GM19468 (cell line): ENCODE data around the gene APOA5.
"Not testable (repeated sequence)": the region's sequence is repeated elsewhere in the genome, so short reads cannot be mapped to it uniquely, and the experiment has no call there.

ENCODE experiments used
- ATAC-seq: cut with Tn5 transposase; IDR thresholded peaks from one replicate; pipeline ENCODE4 v1.9.1; 2021; ENCODE audit warnings: mild to moderate bottlenecking, moderate library complexity, moderate number of reproducible peaks; ENCODE audit not compliant: unreplicated experiment; ENCODE audit errors: extremely low read depth

The APOA5 gene, protein sequence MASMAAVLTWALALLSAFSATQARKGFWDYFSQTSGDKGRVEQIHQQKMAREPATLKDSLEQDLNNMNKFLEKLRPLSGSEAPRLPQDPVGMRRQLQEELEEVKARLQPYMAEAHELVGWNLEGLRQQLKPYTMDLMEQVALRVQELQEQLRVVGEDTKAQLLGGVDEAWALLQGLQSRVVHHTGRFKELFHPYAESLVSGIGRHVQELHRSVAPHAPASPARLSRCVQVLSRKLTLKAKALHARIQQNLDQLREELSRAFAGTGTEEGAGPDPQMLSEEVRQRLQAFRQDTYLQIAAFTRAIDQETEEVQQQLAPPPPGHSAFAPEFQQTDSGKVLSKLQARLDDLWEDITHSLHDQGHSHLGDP

GRCh38 chr11:116791813-116792143 lies at the start of gene APOA5:
TSS of gene APOA5 (minus strand) at chr11:116791879. CDS start at chr11:116791860, 19 bp downstream.
- ATAC-seq: no peak

DNA sequence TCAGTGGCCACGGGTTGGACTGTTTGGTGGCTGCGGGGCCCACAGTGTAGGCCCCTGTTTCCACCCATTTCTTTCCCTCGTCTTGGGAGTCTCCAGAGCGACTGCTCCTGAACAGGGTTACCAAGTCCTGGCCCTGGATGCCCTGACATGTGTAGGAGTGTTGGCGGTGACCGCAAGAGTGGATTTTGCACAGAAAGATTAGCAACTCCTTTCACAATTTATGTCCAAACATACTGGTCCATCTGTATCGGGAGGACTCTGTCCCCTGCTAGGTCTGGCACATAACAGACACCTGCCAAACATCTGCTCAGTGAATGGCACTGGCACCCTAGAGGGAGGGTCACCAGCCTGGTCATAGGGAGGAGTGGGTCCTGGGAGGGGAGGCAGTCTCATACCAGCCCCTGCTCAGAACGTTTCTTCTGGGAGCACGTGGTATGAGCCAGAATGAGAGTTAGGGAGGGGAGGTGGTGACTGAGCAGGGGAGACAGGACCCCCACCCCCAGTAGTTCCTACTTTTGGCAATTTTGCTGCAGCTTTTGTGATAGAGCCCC lies 49.1 kb upstream of the APOA5 start:
- ATAC-seq: no peak

DNA sequence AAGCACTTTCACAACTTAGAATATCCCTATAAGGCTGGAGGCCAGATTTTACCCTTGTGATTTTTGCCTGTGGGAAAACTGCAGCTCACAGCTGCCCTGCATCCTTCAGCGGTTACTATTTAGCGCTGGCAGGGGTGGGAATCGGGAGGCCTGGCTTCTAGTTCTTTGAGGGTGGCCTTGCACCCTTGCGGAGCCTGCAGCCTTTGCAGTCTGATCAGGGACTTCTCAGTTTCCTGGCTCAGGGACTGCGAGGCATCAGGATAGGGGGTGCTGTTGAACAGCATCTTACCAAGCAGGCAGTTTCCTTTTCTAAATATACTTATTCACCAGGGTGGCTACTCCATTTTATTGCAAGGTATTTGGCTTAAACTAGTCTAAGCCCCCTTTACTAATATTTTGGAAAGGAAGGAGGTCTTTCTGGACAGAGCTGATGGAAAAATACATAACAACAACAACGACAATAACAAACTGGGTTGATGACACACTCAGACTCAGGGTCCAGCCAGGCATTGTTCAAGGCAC lies 48.6 kb upstream of the APOA5 start:
- ATAC-seq: no peak

DNA sequence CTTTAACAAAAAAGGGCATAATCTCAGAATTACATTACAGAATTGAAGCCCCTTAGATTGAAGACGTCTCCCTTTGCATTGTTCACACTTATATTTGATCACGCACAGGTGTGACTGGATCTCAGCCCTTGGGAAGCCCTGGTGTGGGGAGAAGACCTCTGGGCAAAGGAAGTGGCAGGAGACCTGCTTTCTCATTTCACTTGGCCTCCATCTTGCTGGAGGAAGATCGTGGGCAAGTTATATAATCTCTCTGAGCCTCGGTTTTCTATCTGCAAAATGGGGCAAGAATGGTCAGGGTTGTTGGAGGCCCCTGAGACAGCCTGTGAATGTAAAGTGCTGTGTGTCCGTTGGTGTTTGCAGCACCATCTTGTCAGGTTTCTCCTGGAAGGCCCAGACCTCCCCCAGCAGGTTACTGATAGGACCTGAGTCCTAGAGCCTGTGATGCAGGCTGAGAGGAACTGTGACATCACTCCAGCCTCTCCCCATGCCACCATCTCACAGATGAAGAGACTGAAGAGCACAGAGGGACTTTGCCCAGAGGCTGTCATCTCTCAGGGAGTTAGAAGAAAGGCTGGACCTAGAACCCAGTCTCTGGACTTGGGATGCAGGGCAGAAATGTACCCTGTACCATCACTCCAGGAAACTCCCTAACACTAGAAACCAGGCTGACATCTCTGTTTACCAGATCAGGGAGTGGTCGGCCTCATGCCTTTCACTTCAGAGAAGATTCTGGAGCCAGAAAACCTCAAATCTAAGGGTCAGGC lies 46.8 kb upstream of the APOA5 start:
- ATAC-seq: no peak

- ATAC-seq: no peak
Observed at GRCh38 chr11:116837231-116838091, 45.8 kb upstream of the APOA5 start, which contains the start of gene APOA1. TSS of gene APOA1 (minus strand) at chr11:116837622. CDS start at chr11:116837387, 235 bp downstream.

- ATAC-seq: no peak
Observed at GRCh38 chr11:116836632-116836991, 44.9 kb upstream of the APOA5 start.

DNA sequence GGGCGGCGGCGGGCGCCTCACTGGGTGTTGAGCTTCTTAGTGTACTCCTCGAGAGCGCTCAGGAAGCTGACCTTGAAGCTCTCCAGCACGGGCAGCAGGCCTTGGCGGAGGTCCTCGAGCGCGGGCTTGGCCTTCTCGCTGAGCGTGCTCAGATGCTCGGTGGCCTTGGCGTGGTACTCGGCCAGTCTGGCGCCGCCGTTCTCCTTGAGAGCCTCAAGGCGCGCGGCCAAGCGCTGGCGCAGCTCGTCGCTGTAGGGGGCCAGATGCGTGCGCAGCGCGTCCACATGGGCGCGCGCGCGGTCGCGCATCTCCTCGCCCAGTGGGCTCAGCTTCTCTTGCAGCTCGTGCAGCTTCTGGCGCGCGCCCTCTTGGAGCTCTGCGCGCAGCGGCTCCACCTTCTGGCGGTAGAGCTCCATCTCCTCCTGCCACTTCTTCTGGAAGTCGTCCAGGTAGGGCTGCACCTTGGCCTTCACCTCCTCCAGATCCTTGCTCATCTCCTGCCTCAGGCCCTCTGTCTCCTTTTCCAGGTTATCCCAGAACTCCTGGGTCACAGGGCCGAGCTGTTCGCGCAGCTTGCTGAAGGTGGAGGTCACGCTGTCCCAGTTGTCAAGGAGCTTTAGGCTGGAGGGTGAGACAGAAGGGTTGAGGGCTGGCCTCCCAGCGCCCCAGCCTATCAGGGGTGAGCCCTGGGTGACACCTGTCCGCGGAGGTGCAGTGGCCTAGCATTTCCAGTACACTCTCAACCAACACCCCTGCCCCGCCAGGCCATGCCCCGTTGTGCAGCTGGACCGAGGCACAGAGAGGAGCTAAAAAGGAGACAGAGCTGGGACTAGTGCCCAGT lies 44.3 kb upstream of the APOA5 start:
- ATAC-seq: peak; percentile 85

GRCh38 chr11:116835042-116835772 lies 43.5 kb upstream of the APOA5 start:
- no peak for ATAC-seq

- not testable (repeated sequence) for ATAC-seq
Observed at GRCh38 chr11:116834535-116835041, 42.9 kb upstream of the APOA5 start.

- ATAC-seq: no peak
Observed at GRCh38 chr11:116833816-116834534, 42.3 kb upstream of the APOA5 start.

DNA sequence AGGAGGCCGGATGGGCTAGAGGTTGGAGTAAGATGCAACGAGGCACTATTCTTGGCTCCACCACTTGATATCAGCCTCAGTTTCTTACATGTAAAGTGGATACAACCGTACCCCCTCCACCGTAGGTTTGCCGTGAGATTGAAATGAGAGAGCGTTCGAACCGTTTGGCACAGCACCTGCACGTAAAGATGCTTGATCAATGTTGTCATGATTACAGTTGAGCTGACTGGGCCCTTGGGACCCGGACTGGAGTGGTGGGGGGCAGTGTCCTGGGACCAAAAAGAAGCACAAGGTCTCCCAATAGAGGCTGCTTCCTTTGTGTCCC lies 41.8 kb upstream of the APOA5 start:
- no peak for ATAC-seq

- ATAC-seq: no peak
Observed at GRCh38 chr11:116832350-116833290, 40.9 kb upstream of the APOA5 start.

DNA sequence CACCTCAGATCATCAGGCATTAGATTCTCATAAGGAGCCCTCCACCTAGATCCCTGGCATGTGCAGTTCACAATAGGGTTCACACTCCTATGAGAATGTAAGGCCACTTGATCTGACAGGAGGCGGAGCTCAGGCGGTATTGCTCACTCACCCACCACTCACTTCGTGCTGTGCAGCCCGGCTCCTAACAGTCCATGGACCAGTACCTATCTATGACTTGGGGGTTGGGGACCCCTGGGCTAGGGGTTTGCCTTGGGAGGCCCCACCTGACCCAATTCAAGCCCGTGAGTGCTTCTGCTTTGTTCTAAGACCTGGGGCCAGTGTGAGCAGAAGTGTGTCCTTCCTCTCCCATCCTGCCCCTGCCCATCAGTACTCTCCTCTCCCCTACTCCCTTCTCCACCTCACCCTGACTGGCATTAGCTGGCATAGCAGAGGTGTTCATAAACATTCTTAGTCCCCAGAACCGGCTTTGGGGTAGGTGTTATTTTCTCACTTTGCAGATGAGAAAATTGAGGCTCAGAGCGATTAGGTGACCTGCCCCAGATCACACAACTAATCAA lies 40.2 kb upstream of the APOA5 start:
- no peak for ATAC-seq

GRCh38 chr11:116830184-116830912 lies 38.7 kb upstream of the APOA5 start:
- no peak for ATAC-seq

DNA sequence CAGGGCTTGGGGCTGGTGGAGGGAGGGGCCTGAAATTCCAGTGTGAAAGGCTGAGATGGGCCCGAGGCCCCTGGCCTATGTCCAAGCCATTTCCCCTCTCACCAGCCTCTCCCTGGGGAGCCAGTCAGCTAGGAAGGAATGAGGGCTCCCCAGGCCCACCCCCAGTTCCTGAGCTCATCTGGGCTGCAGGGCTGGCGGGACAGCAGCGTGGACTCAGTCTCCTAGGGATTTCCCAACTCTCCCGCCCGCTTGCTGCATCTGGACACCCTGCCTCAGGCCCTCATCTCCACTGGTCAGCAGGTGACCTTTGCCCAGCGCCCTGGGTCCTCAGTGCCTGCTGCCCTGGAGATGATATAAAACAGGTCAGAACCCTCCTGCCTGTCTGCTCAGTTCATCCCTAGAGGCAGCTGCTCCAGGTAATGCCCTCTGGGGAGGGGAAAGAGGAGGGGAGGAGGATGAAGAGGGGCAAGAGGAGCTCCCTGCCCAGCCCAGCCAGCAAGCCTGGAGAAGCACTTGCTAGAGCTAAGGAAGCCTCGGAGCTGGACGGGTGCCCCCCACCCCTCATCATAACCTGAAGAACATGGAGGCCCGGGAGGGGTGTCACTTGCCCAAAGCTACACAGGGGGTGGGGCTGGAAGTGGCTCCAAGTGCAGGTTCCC lies 38.0 kb upstream of the APOA5 start, which contains the start of gene APOC3:
Gene APOC3, plus strand, starts transcription at position 383 of the 659 bp plus-strand sequence. CDS start 676 bp downstream, outside the sequence.
- ATAC-seq: no peak
